Measurements from ENCODE around the gene PDE4D. TPM values are rescaled to one million over a fixed set of nuclear protein-coding genes. Genes with fewer than 3 reads are reported as not detected.
"Not testable (repeated sequence)": the region's sequence is repeated elsewhere in the genome, so short reads cannot be mapped to it uniquely, and the experiment has no call there.

The PDE4D gene
- total and polyA plus RNA-seq, 9 donors = 21.1 to 65.9 (median 33.0) TPM

DNA sequence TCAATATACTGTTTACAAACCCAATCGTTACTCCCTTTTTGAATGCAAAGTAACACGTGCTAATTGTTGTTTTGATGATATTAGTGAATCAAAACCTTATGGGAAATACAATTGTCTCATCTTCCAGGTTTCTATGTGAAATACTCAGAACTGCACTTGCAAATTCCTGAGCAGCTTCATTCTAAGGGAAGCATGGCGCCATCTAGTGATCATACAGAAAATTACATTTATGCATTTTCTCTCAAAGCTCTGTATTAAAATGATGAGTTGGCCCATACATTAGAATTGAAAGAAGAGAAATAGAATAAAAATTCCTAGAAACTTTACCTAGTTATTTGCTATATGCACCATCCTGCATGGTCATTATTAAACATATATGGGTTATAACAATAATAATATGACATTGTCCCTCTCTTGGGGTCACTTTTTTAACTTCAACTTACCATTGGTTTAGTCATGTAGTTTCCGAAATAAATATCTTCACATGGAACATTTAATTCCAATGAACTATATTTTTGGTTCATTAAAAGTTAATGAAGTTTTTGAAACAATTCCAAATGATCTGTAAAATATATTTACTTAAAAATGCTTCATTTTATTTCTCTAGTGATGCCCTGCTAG lies 220.0 kb downstream of the PDE4D start:
- no peak overlapping the region for H3K27ac ChIP-seq (ENCODE audit: low read length)
- H3K4me1 ChIP-seq (ENCODE audit: control insufficient read depth, insufficient read depth, low read length) = no peaks in the 10 kb centered on the region
- no peaks in the 10 kb centered on the region for H3K27me3 ChIP-seq (ENCODE audit: control insufficient read depth, insufficient read depth, low read length)
- H3K4me3 ChIP-seq (ENCODE audit: low read length) = no peak overlapping the region
- H3K36me3 ChIP-seq (ENCODE audit: control insufficient read depth, insufficient read depth, low read length) = no peaks in the 10 kb centered on the region
- DNase-seq = peak; percentile 77
- no CpG with 5 or more reads among the region's 4 CpGs for WGBS (ENCODE audit: insufficient coverage)
- H3K9me3 ChIP-seq (replicated peaks; ENCODE audit: control insufficient read depth, low read depth, low read length) = no peaks in the 10 kb centered on the region

DNA sequence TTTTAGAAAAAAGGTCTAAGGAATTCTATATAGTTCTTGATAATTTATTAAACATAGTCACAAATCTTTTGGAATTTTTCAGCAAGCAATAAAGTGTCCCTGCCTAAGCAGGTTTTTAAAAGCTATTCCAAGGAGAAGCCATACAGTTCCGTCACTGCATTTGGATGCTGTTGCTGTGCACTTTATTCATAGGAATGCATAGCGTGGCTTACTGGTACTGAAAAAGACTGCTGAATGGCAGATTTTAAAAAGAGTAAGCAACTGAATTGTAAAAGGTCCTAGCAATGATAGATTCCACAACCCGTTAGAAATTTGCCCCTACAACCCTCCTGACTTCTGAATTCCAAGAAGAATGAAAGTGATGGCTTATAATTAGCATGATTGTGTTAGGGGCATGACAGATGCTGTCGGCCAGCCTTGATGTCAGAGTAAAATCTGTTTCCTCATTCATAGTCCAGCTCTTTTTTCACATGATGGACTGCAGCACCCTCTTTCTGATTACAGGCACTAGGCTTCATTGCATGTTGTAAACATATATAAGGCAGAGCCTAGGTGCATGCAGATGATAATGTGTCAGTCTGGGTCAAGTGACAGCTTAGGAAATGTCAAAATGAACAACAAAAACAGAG lies 227.0 kb downstream of the PDE4D start:
- WGBS (ENCODE audit: insufficient coverage) = 50% methylated on average over 1 of the region's 4 CpGs
- Histone ChIP-seq H3K9me3 (replicated peaks; ENCODE audit: control insufficient read depth, low read depth, low read length) (no peaks in the 10 kb centered on the region), H3K27ac (ENCODE audit: low read length) (no peak overlapping the region), H3K4me3 (ENCODE audit: low read length) (no peak overlapping the region), H3K36me3 (ENCODE audit: control insufficient read depth, insufficient read depth, low read length) (no peaks in the 10 kb centered on the region), H3K27me3 (ENCODE audit: control insufficient read depth, insufficient read depth, low read length) (no peaks in the 10 kb centered on the region), H3K4me1 (ENCODE audit: control insufficient read depth, insufficient read depth, low read length) (peaks cover 2% of the 10 kb centered on the region)
- no peak for DNase-seq

GRCh38 chr5:59665832-59666203 lies 227.7 kb downstream of the PDE4D start:
- DNase-seq; H3K27ac ChIP-seq (ENCODE audit: low read length); H3K9me3 ChIP-seq (replicated peaks; ENCODE audit: control insufficient read depth, low read depth, low read length); H3K36me3 ChIP-seq (ENCODE audit: control insufficient read depth, insufficient read depth, low read length); H3K4me3 ChIP-seq (ENCODE audit: low read length); H3K4me1 ChIP-seq (ENCODE audit: control insufficient read depth, insufficient read depth, low read length); H3K27me3 ChIP-seq (ENCODE audit: control insufficient read depth, insufficient read depth, low read length): not testable (repeated sequence)
- WGBS (ENCODE audit: insufficient coverage) = 91% methylated on average over 2 of the region's 7 CpGs

DNA sequence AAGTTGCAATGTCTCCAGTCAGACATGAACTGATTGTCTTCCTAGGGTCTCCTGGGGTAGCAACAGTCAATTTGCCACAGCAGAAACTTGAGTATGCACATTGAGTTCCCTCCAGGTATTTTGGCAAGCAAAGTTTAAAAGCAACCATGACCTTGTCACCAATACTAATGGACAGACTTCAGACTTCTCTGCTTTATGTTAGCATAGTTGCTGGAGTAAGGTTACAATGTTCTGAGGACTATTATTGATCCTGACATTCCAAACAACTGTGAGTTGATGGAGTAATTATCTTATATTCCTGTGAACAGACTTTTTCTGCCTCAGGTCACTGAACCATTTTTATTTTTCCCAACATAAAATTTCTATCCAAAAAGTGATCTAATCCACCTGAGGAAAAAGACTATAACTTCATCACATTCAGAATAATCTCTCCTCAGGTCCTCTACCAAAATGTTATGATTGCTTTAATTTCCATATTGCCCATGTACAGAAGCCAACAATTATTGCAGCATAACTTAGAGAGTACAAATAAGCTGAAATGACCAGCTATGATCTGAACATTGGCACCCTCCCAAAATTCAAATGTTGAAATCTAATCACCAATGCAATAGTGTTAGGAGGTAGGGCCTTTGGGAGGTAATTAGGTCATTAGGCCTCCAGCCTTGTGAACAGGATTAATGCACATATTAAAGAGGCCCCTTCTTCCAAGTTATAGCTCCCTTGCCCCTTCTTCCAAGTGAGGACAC lies 228.3 kb downstream of the PDE4D start:
- no peak overlapping the region for H3K27ac ChIP-seq (ENCODE audit: low read length)
- peaks cover 2% of the 10 kb centered on the region for H3K4me1 ChIP-seq (ENCODE audit: control insufficient read depth, insufficient read depth, low read length)
- H3K4me3 ChIP-seq (ENCODE audit: low read length) = no peak overlapping the region
- no peak for DNase-seq
- H3K27me3 ChIP-seq (ENCODE audit: control insufficient read depth, insufficient read depth, low read length) = no peaks in the 10 kb centered on the region
- H3K9me3 ChIP-seq (replicated peaks; ENCODE audit: control insufficient read depth, low read depth, low read length) = no peaks in the 10 kb centered on the region
- H3K36me3 ChIP-seq (ENCODE audit: control insufficient read depth, insufficient read depth, low read length) = no peaks in the 10 kb centered on the region

DNA sequence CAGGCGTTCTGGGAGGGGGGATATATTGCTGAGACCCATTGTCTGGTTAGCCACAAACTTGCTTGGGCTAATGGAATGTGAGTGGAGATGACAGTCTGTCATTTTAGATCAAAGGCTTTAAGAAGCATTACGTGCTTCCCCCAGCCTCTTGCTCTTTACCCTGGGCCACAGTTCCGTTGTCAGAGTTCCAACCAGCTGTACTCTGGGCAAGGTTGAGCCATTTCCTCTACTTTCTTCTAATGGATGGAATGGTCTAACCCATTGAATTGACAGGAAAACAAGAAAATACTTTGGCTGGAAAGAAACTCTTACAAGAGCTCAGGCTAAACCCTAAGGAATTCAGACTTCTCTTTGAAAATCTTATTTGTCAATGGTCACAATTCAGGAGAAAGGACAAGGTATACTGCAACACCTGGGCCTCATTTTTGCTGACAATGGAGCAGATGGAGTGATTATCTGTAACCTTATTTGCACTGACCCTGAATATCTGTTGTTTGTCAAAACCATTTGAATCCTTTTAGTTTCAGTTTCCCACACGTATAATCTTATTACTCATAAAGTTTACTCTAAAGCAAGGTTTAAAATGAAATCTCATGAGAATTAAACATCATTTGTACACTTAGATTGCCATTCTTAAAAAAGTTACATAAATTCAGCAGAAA lies 231.4 kb downstream of the PDE4D start:
- no CpG with 5 or more reads among the region's 4 CpGs for WGBS (ENCODE audit: insufficient coverage)
- Histone ChIP-seq H3K27me3 (ENCODE audit: control insufficient read depth, insufficient read depth, low read length) (no peaks in the 10 kb centered on the region), H3K4me3 (ENCODE audit: low read length) (no peak overlapping the region), H3K9me3 (replicated peaks; ENCODE audit: control insufficient read depth, low read depth, low read length) (no peaks in the 10 kb centered on the region), H3K27ac (ENCODE audit: low read length) (peak overlapping the region; percentile 33), H3K4me1 (ENCODE audit: control insufficient read depth, insufficient read depth, low read length) (peaks cover 2% of the 10 kb centered on the region), H3K36me3 (ENCODE audit: control insufficient read depth, insufficient read depth, low read length) (no peaks in the 10 kb centered on the region)
- DNase-seq = no peak

DNA sequence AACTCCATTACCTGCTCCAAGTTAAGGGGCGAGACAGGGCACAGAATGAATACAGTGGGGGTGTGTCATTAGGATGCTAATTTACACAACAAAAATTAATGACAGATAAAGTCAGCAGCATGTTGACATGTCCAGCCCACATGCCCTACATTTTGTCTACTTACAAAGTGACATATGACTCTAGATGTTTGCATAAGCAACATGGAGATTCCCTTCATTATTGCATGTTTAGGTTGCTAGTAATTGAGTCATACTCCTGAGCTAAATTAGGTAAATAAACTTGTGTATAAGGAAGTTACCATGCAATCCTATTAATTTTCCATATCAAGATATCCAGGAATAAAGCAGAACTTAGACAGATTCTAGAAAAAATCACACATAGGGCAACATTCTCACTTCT lies 232.2 kb downstream of the PDE4D start:
- DNase-seq = no peak
- WGBS (ENCODE audit: insufficient coverage) = no CpG with 5 or more reads among the region's 1 CpG
- no peaks in the 10 kb centered on the region for H3K36me3 ChIP-seq (ENCODE audit: control insufficient read depth, insufficient read depth, low read length)
- H3K4me1 ChIP-seq (ENCODE audit: control insufficient read depth, insufficient read depth, low read length) = peaks cover 2% of the 10 kb centered on the region
- H3K27me3 ChIP-seq (ENCODE audit: control insufficient read depth, insufficient read depth, low read length) = no peaks in the 10 kb centered on the region
- H3K27ac ChIP-seq (ENCODE audit: low read length) = no peak overlapping the region
- no peak overlapping the region for H3K4me3 ChIP-seq (ENCODE audit: low read length)
- H3K9me3 ChIP-seq (replicated peaks; ENCODE audit: control insufficient read depth, low read depth, low read length) = no peaks in the 10 kb centered on the region

DNA sequence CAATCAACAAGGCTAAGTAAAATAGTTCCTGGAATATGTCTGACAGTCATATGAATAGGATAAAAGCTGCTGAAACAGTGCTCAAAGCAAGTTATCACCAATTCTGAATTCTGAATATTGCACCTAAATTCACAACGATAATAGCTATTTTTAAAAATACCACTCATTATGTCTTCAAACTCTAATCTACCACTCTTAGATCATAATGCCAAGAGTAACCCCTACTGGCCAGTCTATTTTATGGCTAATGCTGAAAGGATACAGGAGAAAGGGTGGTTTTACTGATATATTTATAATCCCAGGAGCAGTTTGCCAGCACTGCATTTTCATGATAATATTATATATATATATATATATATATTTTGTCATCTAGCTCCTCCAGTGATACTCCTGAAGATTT lies 232.8 kb downstream of the PDE4D start:
- Histone ChIP-seq H3K36me3 (ENCODE audit: control insufficient read depth, insufficient read depth, low read length) (no peaks in the 10 kb centered on the region), H3K4me3 (ENCODE audit: low read length) (no peak overlapping the region), H3K9me3 (replicated peaks; ENCODE audit: control insufficient read depth, low read depth, low read length) (no peaks in the 10 kb centered on the region), H3K27me3 (ENCODE audit: control insufficient read depth, insufficient read depth, low read length) (no peaks in the 10 kb centered on the region), H3K4me1 (ENCODE audit: control insufficient read depth, insufficient read depth, low read length) (peaks cover 2% of the 10 kb centered on the region), H3K27ac (ENCODE audit: low read length) (no peak overlapping the region)
- DNase-seq = no peak
- no CpG with 5 or more reads among the region's 1 CpG for WGBS (ENCODE audit: insufficient coverage)

GRCh38 chr5:59656351-59657254 lies 236.9 kb downstream of the PDE4D start:
- DNase-seq = no peak
- H3K27ac ChIP-seq (ENCODE audit: low read length) = no peak overlapping the region
- no peaks in the 10 kb centered on the region for H3K36me3 ChIP-seq (ENCODE audit: control insufficient read depth, insufficient read depth, low read length)
- no peaks in the 10 kb centered on the region for H3K27me3 ChIP-seq (ENCODE audit: control insufficient read depth, insufficient read depth, low read length)
- H3K9me3 ChIP-seq (replicated peaks; ENCODE audit: control insufficient read depth, low read depth, low read length) = no peaks in the 10 kb centered on the region
- H3K4me1 ChIP-seq (ENCODE audit: control insufficient read depth, insufficient read depth, low read length) = no peaks in the 10 kb centered on the region
- no CpG with 5 or more reads among the region's 5 CpGs for WGBS (ENCODE audit: insufficient coverage)
- H3K4me3 ChIP-seq (ENCODE audit: low read length) = no peak overlapping the region

DNA sequence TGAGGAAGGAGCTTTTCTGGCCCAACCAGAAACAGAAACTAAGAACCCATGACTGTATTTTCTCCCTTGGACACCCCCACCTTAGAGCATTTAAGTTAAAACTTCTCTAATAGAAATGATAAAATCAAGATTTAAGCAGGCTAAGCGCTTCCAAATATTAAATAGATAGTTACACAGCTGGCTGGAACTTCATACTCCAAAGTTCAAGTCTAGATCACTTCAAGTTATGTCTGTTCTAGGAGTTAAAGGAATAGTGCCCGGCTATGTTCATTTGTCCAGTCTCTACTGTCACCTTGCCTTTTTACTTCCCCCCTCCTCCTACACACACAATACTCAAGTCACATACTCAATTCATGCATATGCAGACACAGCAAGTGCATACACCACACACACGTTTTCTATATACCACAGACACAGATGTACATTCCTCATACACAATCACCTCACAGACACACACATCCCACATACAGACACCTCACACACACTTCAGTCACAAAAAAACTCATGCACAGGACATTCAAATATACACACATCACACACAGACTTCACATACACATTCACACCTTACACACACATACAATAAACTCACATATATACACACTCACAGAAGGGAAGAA lies 237.7 kb downstream of the PDE4D start:
- no peaks in the 10 kb centered on the region for H3K9me3 ChIP-seq (replicated peaks; ENCODE audit: control insufficient read depth, low read depth, low read length)
- no peaks in the 10 kb centered on the region for H3K36me3 ChIP-seq (ENCODE audit: control insufficient read depth, insufficient read depth, low read length)
- no peak for DNase-seq
- H3K4me3 ChIP-seq (ENCODE audit: low read length) = no peak overlapping the region
- H3K27me3 ChIP-seq (ENCODE audit: control insufficient read depth, insufficient read depth, low read length) = no peaks in the 10 kb centered on the region
- 76% methylated on average over 1 of the region's 3 CpGs for WGBS (ENCODE audit: insufficient coverage)
- no peak overlapping the region for H3K27ac ChIP-seq (ENCODE audit: low read length)
- H3K4me1 ChIP-seq (ENCODE audit: control insufficient read depth, insufficient read depth, low read length) = no peaks in the 10 kb centered on the region
